DOHH2 (cell line): Measurements from ENCODE around the gene GCNT2.

ENCODE experiments used
- CTCF ChIP-seq: fragments of 200-600 bp; sonication (generic); IDR thresholded peaks from one replicate; pipeline ENCODE4 v1.5.1; 2014; ENCODE audit warnings: antibody characterized with exemption, mild to moderate bottlenecking, low read depth, low read length; ENCODE audit not compliant: poor library complexity, severe bottlenecking
- EZH2phosphoT487 ChIP-seq: fragments of 200-600 bp; sonication (generic); IDR thresholded peaks from 2 replicates; pipeline ENCODE4 v1.6.1; 2017; ENCODE audit warnings: borderline replicate concordance, mild to moderate bottlenecking, antibody characterized with exemption, low read length, moderate library complexity, mixed read lengths

- TF ChIP-seq CTCF = no peak
- no peak for TF ChIP-seq EZH2phosphoT487
These were observed 38.5 kb downstream of the GCNT2 start for GRCh38 chr6:10559522-10560152.
